CD4-positive, alpha-beta T cell (primary cell): Measurements from ENCODE around the gene ACVR1B. TPM values are rescaled to one million over a fixed set of nuclear protein-coding genes. Genes with fewer than 3 reads are reported as not detected.

Experiments
- ATAC-seq: fragments of 200-7000 bp; cut with Tn5 transposase; one replicate; pipeline ENCODE4 v1.10.0; 2022; ENCODE audit warnings: mild to moderate bottlenecking; ENCODE audit not compliant: poor library complexity
- CTCF ChIA-PET: fragments of 350-600 bp; sonication (Branson Sonifier 250); formaldehyde crosslinking; loops from one replicate; lab custom pipeline; 2021; ENCODE audit warnings: antibody characterized with exemption, inconsistent platforms; lab: Charles Lee
- POLR2A ChIA-PET: fragments of 350-600 bp; sonication (Branson Sonifier 250); formaldehyde crosslinking; loops from one replicate; lab custom pipeline; 2021; ENCODE audit warnings: antibody characterized with exemption, inconsistent platforms; lab: Charles Lee
- DNase-seq, 14 experiments: peaks; one replicate each; pipeline ENCODE4 v3.0.0-alpha.2; 2013 to 2020; ENCODE audit warnings: mixed read lengths in 2 of 14
- H3K27ac ChIP-seq, 2 donors: one replicate each; pipeline versions ENCODE4 v1.5.1 to v1.7.0; 2013; ENCODE audit warnings: low read length in 2 of 2, low read depth in 1 of 2, mild to moderate bottlenecking in 1 of 2
- H3K27me3 ChIP-seq, 2 experiments: 1 replicate in 1 of 2; 2 replicates in 1 of 2; pipeline versions ENCODE4 v1.6.1 to v1.7.0; 2013; ENCODE audit warnings: low read length in 2 of 2, control low read depth in 1 of 2, mild to moderate bottlenecking in 1 of 2, moderate library complexity in 1 of 2; ENCODE audit not compliant: insufficient read depth in 2 of 2, control insufficient read depth in 1 of 2
- H3K36me3 ChIP-seq: one replicate; pipeline ENCODE4 v1.6.1; 2013; ENCODE audit warnings: low read length, control low read depth; ENCODE audit not compliant: insufficient read depth
- H3K4me1 ChIP-seq: one replicate; pipeline ENCODE4 v1.6.1; 2013; ENCODE audit warnings: low read length, control low read depth; ENCODE audit not compliant: insufficient read depth
- H3K4me3 ChIP-seq: one replicate; pipeline ENCODE4 v1.5.1; 2013; ENCODE audit warnings: mild to moderate bottlenecking, low read length, moderate library complexity
- H3K9me3 ChIP-seq, 2 experiments: 1 replicate in 1 of 2; 2 replicates in 1 of 2; pipeline versions ENCODE4 v1.6.1 to v1.7.0; 2013; ENCODE audit warnings: low read length in 2 of 2, mild to moderate bottlenecking in 2 of 2, control low read depth in 1 of 2, moderate library complexity in 1 of 2; ENCODE audit not compliant: control insufficient read depth in 1 of 2, insufficient read depth in 1 of 2
- H3K27ac Mint-ChIP-seq: one replicate; pipeline ENCODE4 v1.8.0; 2020; ENCODE audit warnings: mixed read lengths
- H3K27me3 Mint-ChIP-seq: one replicate; pipeline ENCODE4 v1.8.0; 2021; ENCODE audit warnings: mixed read lengths
- H3K36me3 Mint-ChIP-seq: one replicate; pipeline ENCODE4 v1.8.0; 2021; ENCODE audit warnings: low read depth, mixed read lengths
- H3K4me1 Mint-ChIP-seq: one replicate; pipeline ENCODE4 v1.8.0; 2021; ENCODE audit warnings: low read depth, mixed read lengths
- H3K4me3 Mint-ChIP-seq: one replicate; pipeline ENCODE4 v1.8.0; 2020; ENCODE audit warnings: mild to moderate bottlenecking, mixed read lengths
- H3K9me3 Mint-ChIP-seq: one replicate; pipeline ENCODE4 v1.8.0; 2020; ENCODE audit warnings: mixed read lengths
- intact Hi-C, 2 experiments: fragments of 100-400 bp; cut with DNase I in 1 of 2; cut with micrococcal nuclease in 1 of 2; formaldehyde crosslinking; loops; one replicate each; pipeline versions ENCODE4 v1.15.1 to v1.9.0; 2023 to 2025; cut with DNase I, micrococcal nuclease
- total RNA-seq, 174 experiments: library from RNA in 2 of 174; stranded (reverse) in 2 of 174; gene quantifications; one replicate each; pipeline ENCODE4 v1.2.3 and lab custom pipeline; 2021 to 2026
- TF ChIP-seq, protein P1 (sequence below): fragments of 200-600 bp; IDR thresholded peaks from one replicate; pipeline ENCODE4 v1.8.0; 2022; ENCODE audit warnings: antibody characterized with exemption, mild to moderate bottlenecking

Gene ACVR1B
- total RNA-seq, 2 experiments from 2014 or later: 14.2 to 14.5 TPM

- ATAC-seq (no peak), DNase-seq (no peak)
- Histone ChIP-seq H3K36me3 (no peaks in the 10 kb centered on the region), H3K27ac (no peak overlapping the region), H3K27me3 (peaks cover 17 to 34% of the 10 kb centered on the region in 2 experiments), H3K9me3 (no peaks in the 10 kb centered on the region), H3K4me3 (no peak overlapping the region), H3K4me1 (no peaks in the 10 kb centered on the region)
- TF ChIP-seq, protein P1, sequence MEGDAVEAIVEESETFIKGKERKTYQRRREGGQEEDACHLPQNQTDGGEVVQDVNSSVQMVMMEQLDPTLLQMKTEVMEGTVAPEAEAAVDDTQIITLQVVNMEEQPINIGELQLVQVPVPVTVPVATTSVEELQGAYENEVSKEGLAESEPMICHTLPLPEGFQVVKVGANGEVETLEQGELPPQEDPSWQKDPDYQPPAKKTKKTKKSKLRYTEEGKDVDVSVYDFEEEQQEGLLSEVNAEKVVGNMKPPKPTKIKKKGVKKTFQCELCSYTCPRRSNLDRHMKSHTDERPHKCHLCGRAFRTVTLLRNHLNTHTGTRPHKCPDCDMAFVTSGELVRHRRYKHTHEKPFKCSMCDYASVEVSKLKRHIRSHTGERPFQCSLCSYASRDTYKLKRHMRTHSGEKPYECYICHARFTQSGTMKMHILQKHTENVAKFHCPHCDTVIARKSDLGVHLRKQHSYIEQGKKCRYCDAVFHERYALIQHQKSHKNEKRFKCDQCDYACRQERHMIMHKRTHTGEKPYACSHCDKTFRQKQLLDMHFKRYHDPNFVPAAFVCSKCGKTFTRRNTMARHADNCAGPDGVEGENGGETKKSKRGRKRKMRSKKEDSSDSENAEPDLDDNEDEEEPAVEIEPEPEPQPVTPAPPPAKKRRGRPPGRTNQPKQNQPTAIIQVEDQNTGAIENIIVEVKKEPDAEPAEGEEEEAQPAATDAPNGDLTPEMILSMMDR: no peak
- CTCF ChIA-PET: no interaction called here
- peaks cover 38% of the 10 kb centered on the region for H3K27me3 Mint-ChIP-seq
- H3K9me3 Mint-ChIP-seq: no peaks in the 10 kb centered on the region
- POLR2A ChIA-PET: interaction anchor here (0.7 kb wide), 1 partner anchor 14 kb away, joined by 3 read pairs; no protein-coding TSS in a partner anchor
- H3K27ac Mint-ChIP-seq: no peak overlapping the region
- no peaks in the 10 kb centered on the region for H3K36me3 Mint-ChIP-seq
- H3K4me1 Mint-ChIP-seq: no peaks in the 10 kb centered on the region
- H3K4me3 Mint-ChIP-seq: no peak overlapping the region
- intact Hi-C loops: no loop called here
These were observed 43.6 kb upstream of the ACVR1B start for GRCh38 chr12:51907856-51908425.

GRCh38 chr12:51908876-51909592 lies 42.5 kb upstream of the ACVR1B start:
- H3K36me3 Mint-ChIP-seq: no peaks in the 10 kb centered on the region
- H3K9me3 Mint-ChIP-seq: no peaks in the 10 kb centered on the region
- POLR2A ChIA-PET: no interaction called here
- ATAC-seq (no peak), DNase-seq (no peak)
- Histone ChIP-seq H3K27ac (no peak overlapping the region), H3K4me1 (no peaks in the 10 kb centered on the region), H3K36me3 (no peaks in the 10 kb centered on the region), H3K27me3 (peaks cover 17 to 34% of the 10 kb centered on the region in 2 experiments), H3K4me3 (no peak overlapping the region), H3K9me3 (no peaks in the 10 kb centered on the region)
- peaks cover 38% of the 10 kb centered on the region for H3K27me3 Mint-ChIP-seq
- no peak overlapping the region for H3K27ac Mint-ChIP-seq
- no peaks in the 10 kb centered on the region for H3K4me1 Mint-ChIP-seq
- TF ChIP-seq, protein P1: no peak
- intact Hi-C loops: no loop called here
- CTCF ChIA-PET: no interaction called here
- H3K4me3 Mint-ChIP-seq: no peak overlapping the region

DNA sequence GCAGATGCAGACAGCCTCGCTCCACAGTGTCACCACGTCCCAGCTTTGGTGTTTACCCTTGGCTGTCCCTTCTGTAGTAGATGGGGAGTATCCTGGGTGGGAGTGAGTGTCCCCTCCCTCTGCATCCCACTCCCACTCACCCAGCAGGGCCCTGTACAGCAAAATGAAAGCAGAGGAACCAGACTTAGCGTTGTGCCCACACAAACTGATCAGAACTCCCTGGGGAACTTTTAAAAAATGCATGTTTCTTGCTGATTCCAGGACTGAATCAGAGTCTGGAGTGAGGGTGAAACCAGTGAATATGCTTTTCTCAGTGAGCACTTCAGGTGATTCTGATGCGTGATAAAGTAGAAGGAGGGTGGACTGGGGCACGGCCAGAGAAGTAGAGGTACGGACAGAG lies 41.3 kb upstream of the ACVR1B start:
- Mint-ChIP-seq H3K9me3 (no peaks in the 10 kb centered on the region), H3K36me3 (no peaks in the 10 kb centered on the region), H3K27ac (no peak overlapping the region), H3K27me3 (peaks cover 38% of the 10 kb centered on the region), H3K4me1 (no peaks in the 10 kb centered on the region), H3K4me3 (no peak overlapping the region)
- DNase-seq (no peak), ATAC-seq (no peak)
- CTCF ChIA-PET: no interaction called here
- H3K4me1 ChIP-seq: no peaks in the 10 kb centered on the region
- TF ChIP-seq, protein P1: no peak
- no peaks in the 10 kb centered on the region for H3K36me3 ChIP-seq
- H3K27me3 ChIP-seq: peaks cover 17 to 34% of the 10 kb centered on the region in 2 experiments
- intact Hi-C loops: no loop called here
- H3K9me3 ChIP-seq: no peaks in the 10 kb centered on the region
- no peak overlapping the region for H3K4me3 ChIP-seq
- POLR2A ChIA-PET: no interaction called here
- H3K27ac ChIP-seq: no peak overlapping the region
